ENCODE measurements around the gene ERMP1. TPM values are rescaled to one million over a fixed set of nuclear protein-coding genes. Genes with fewer than 3 reads are reported as not detected.

Gene ERMP1
- total RNA-seq, 1 donor from 2014 or later: 10.2 TPM

- Histone ChIP-seq H3K36me3 (ENCODE audit: control insufficient read depth, insufficient read depth, low read length) (no peaks in the 10 kb centered on the region), H3K27me3 (ENCODE audit: control insufficient read depth, insufficient read depth, low read length) (no peaks in the 10 kb centered on the region), H3K4me3 (ENCODE audit: low read depth, low read length) (no peak overlapping the region)
- DNase-seq (ENCODE audit: low read depth): no peak
- TF ChIP-seq CTCF (IDR thresholded peaks at IDR 0.05; ENCODE audit: insufficient read depth, low read length, poor library complexity, severe bottlenecking): no peak
Observed at GRCh38 chr9:5791870-5792269, 41.0 kb downstream of the ERMP1 start.

- DNase-seq (ENCODE audit: low read depth): no peak
- Histone ChIP-seq H3K36me3 (ENCODE audit: control insufficient read depth, insufficient read depth, low read length) (no peaks in the 10 kb centered on the region), H3K4me3 (ENCODE audit: low read depth, low read length) (no peak overlapping the region), H3K27me3 (ENCODE audit: control insufficient read depth, insufficient read depth, low read length) (no peaks in the 10 kb centered on the region)
- no peak for TF ChIP-seq CTCF (IDR thresholded peaks at IDR 0.05; ENCODE audit: insufficient read depth, low read length, poor library complexity, severe bottlenecking)
Observed at GRCh38 chr9:5790923-5791322, 42.0 kb downstream of the ERMP1 start.

- Histone ChIP-seq H3K27me3 (ENCODE audit: control insufficient read depth, insufficient read depth, low read length) (no peaks in the 10 kb centered on the region), H3K36me3 (ENCODE audit: control insufficient read depth, insufficient read depth, low read length) (no peaks in the 10 kb centered on the region), H3K4me3 (ENCODE audit: low read depth, low read length) (no peak overlapping the region)
- TF ChIP-seq CTCF (IDR thresholded peaks at IDR 0.05; ENCODE audit: insufficient read depth, low read length, poor library complexity, severe bottlenecking): no peak
- no peak for DNase-seq (ENCODE audit: low read depth)
Observed at GRCh38 chr9:5789489-5789888, 43.4 kb downstream of the ERMP1 start.

GRCh38 chr9:5787759-5788302 is 45.1 kb downstream of the ERMP1 start:
- DNase-seq (ENCODE audit: low read depth): no peak
- Histone ChIP-seq H3K36me3 (ENCODE audit: control insufficient read depth, insufficient read depth, low read length) (peaks cover 1% of the 10 kb centered on the region), H3K4me3 (ENCODE audit: low read depth, low read length) (no peak overlapping the region), H3K27me3 (ENCODE audit: control insufficient read depth, insufficient read depth, low read length) (no peaks in the 10 kb centered on the region)
- no peak for TF ChIP-seq CTCF (IDR thresholded peaks at IDR 0.05; ENCODE audit: insufficient read depth, low read length, poor library complexity, severe bottlenecking)

- no peak for TF ChIP-seq CTCF (IDR thresholded peaks at IDR 0.05; ENCODE audit: insufficient read depth, low read length, poor library complexity, severe bottlenecking)
- Histone ChIP-seq H3K36me3 (ENCODE audit: control insufficient read depth, insufficient read depth, low read length) (peaks cover 1% of the 10 kb centered on the region), H3K4me3 (ENCODE audit: low read depth, low read length) (no peak overlapping the region), H3K27me3 (ENCODE audit: control insufficient read depth, insufficient read depth, low read length) (no peaks in the 10 kb centered on the region)
- DNase-seq (ENCODE audit: low read depth): no peak
Observed at GRCh38 chr9:5787220-5787619, 45.7 kb downstream of the ERMP1 start.

Data from kidney epithelial cell (primary cell).